ENCODE measurements around the gene KLK6.

The KLK6 gene

GRCh38 chr19:50912727-50913716, 56.4 kb downstream of the KLK6 start:
- in situ Hi-C loops (cut with MboI; ENCODE audit: low sequenced_read_pairs), result no loop called here

GRCh38 chr19:50912102-50912599, 57.2 kb downstream of the KLK6 start:
- in situ Hi-C loops (cut with MboI; ENCODE audit: low sequenced_read_pairs), result no loop called here

- in situ Hi-C loops (cut with MboI; ENCODE audit: low sequenced_read_pairs), result no loop called here
Measured at GRCh38 chr19:50911206-50912101, 57.9 kb downstream of the KLK6 start, which contains the start of gene KLK4. TSS of gene KLK4 (minus strand) at chr19:50911395. CDS start at chr19:50910738, 657 bp downstream.

GRCh38 chr19:50910722-50911121, 58.7 kb downstream of the KLK6 start:
- in situ Hi-C loops (cut with MboI; ENCODE audit: low sequenced_read_pairs), result no loop called here

GRCh38 chr19:50909240-50910070, 59.9 kb downstream of the KLK6 start:
- in situ Hi-C loops (cut with MboI; ENCODE audit: low sequenced_read_pairs), result no loop called here

All from HL-60/S4 treated with retinoic acid at 250 ng/mL for 4 days and 3 days (cell line).